Fibroblast of lung (primary cell): ENCODE results near the gene DSC3. TPM values are rescaled to one million over a fixed set of nuclear protein-coding genes. Genes with fewer than 3 reads are reported as not detected.
"Not testable (repeated sequence)": the region's sequence is repeated elsewhere in the genome, so short reads cannot be mapped to it uniquely, and the experiment has no call there.

Source experiments
- DNase-seq, 2 donors: peaks; one replicate each; pipeline versions ENCODE4 v3.0.0 to v3.0.0-alpha.2; 2010; ENCODE audit warnings: low read depth in 2 of 2
- H2AFZ ChIP-seq: 2 replicates; pipeline ENCODE4 v1.5.1; 2012; ENCODE audit warnings: low read length, control low read depth, inconsistent platforms
- H3K27ac ChIP-seq: 2 replicates; pipeline ENCODE4 v1.5.1; 2011; ENCODE audit warnings: low read length, control low read depth; ENCODE audit not compliant: insufficient read depth
- H3K27me3 ChIP-seq: 2 replicates; pipeline ENCODE4 v1.5.1; 2011; ENCODE audit warnings: mild to moderate bottlenecking, low read length; ENCODE audit not compliant: control insufficient read depth, insufficient read depth
- H3K36me3 ChIP-seq: 2 replicates; pipeline ENCODE4 v1.5.1; 2011; ENCODE audit warnings: low read length; ENCODE audit not compliant: control insufficient read depth, insufficient read depth
- H3K4me1 ChIP-seq: 2 replicates; pipeline ENCODE4 v1.5.1; 2011; ENCODE audit warnings: low read length; ENCODE audit not compliant: control insufficient read depth, insufficient read depth; ENCODE audit errors: extremely low read depth
- H3K4me2 ChIP-seq: 2 replicates; pipeline ENCODE4 v1.5.1; 2011; ENCODE audit warnings: low read length, control low read depth; ENCODE audit not compliant: insufficient read depth; ENCODE audit errors: extremely low read depth
- H3K4me3 ChIP-seq, 4 experiments: fragments of 200-600 bp in 1 of 4; sonication (generic) in 1 of 4; replicated peaks in 1 of 4; 2 replicates each; pipeline ENCODE4 v1.5.1; 2011 to 2016; ENCODE audit warnings: low read length in 4 of 4, low read depth in 3 of 4, mild to moderate bottlenecking in 3 of 4, control low read depth in 2 of 4, inconsistent platforms in 1 of 4, mixed read lengths in 1 of 4; ENCODE audit not compliant: insufficient read depth in 1 of 4; ENCODE audit errors: control extremely low read depth in 1 of 4
- H3K79me2 ChIP-seq: 2 replicates; pipeline ENCODE4 v1.5.1; 2012; ENCODE audit warnings: mild to moderate bottlenecking, low read length, inconsistent platforms; ENCODE audit not compliant: control insufficient read depth, insufficient read depth
- H3K9ac ChIP-seq: 2 replicates; pipeline ENCODE4 v1.5.1; 2011; ENCODE audit warnings: mild to moderate bottlenecking, low read length, control low read depth; ENCODE audit not compliant: insufficient read depth
- H3K9me3 ChIP-seq: 2 replicates; pipeline ENCODE4 v1.5.1; 2012; ENCODE audit warnings: low read depth, low read length; ENCODE audit not compliant: control insufficient read depth, insufficient read depth
- H4K20me1 ChIP-seq: 2 replicates; pipeline ENCODE4 v1.5.1; 2011; ENCODE audit warnings: low read length; ENCODE audit not compliant: control insufficient read depth, insufficient read depth; ENCODE audit errors: extremely low read depth
- EZH2 ChIP-seq: IDR thresholded peaks from 2 replicates; pipeline ENCODE4 v1.5.1; 2012; ENCODE audit warnings: low read length, control low read depth, mild to moderate bottlenecking; ENCODE audit errors: missing control alignments
- polyA plus RNA-seq, 2 donors: library from polyadenylated mRNA; depleted of rRNA in 1 of 2; stranded (reverse) in 1 of 2; unstranded in 1 of 2; fragments of >200 nt; gene quantifications; 2 replicates each; pipeline ENCODE4 v1.2.1, GENCODE V29; 2011 to 2012; ENCODE audit warnings: missing spikeins in 1 of 2
- total RNA-seq: library from RNA; depleted of rRNA; stranded (reverse); fragments of >200 nt; gene quantifications from 2 replicates; pipeline ENCODE4 v1.2.1, GENCODE V29; 2014
- TF ChIP-seq, protein P1 (sequence below), 2 donors: IDR thresholded peaks in 1 of 2; conservative IDR thresholded peaks in 1 of 2; 1 replicate in 1 of 2; 2 replicates in 1 of 2; pipeline ENCODE4 v1.5.1; 2011 to 2012; ENCODE audit warnings: low read length in 2 of 2, control low read depth in 1 of 2, inconsistent platforms in 1 of 2, low read depth in 1 of 2, mild to moderate bottlenecking in 1 of 2

The DSC3 gene
- total and polyA plus RNA-seq, 2 donors (not counting 1 experiment from before 2014, with no cell fraction given): 0.02 to 0.17 TPM

GRCh38 chr18:30985753-30986152 is 56.8 kb downstream of the DSC3 start:
- Histone ChIP-seq H3K4me1 (no peaks in the 10 kb centered on the region), H3K79me2 (no peaks in the 10 kb centered on the region), H3K4me2 (no peak overlapping the region), H3K27ac (no peak overlapping the region), H2AFZ (no peak overlapping the region), H3K4me3 (no peak overlapping the region), H4K20me1 (no peaks in the 10 kb centered on the region), H3K27me3 (no peaks in the 10 kb centered on the region), H3K36me3 (no peaks in the 10 kb centered on the region), H3K9ac (no peak overlapping the region), H3K9me3 (no peaks in the 10 kb centered on the region)
- DNase-seq: no peak
- TF ChIP-seq, protein P1, sequence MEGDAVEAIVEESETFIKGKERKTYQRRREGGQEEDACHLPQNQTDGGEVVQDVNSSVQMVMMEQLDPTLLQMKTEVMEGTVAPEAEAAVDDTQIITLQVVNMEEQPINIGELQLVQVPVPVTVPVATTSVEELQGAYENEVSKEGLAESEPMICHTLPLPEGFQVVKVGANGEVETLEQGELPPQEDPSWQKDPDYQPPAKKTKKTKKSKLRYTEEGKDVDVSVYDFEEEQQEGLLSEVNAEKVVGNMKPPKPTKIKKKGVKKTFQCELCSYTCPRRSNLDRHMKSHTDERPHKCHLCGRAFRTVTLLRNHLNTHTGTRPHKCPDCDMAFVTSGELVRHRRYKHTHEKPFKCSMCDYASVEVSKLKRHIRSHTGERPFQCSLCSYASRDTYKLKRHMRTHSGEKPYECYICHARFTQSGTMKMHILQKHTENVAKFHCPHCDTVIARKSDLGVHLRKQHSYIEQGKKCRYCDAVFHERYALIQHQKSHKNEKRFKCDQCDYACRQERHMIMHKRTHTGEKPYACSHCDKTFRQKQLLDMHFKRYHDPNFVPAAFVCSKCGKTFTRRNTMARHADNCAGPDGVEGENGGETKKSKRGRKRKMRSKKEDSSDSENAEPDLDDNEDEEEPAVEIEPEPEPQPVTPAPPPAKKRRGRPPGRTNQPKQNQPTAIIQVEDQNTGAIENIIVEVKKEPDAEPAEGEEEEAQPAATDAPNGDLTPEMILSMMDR (conservative IDR thresholded peaks at IDR 0.05 in 1 of 2, IDR thresholded peaks at IDR 0.05 in 1 of 2; ENCODE audit: low read depth in 1 of 2, low read length in 2 of 2): no peak
- no peak for TF ChIP-seq EZH2

GRCh38 chr18:30982285-30982992 is 60.1 kb downstream of the DSC3 start:
- Histone ChIP-seq H3K27ac (no peak overlapping the region), H3K27me3 (no peaks in the 10 kb centered on the region), H3K4me1 (no peaks in the 10 kb centered on the region), H3K9ac (no peak overlapping the region), H3K4me2 (no peak overlapping the region), H3K9me3 (no peaks in the 10 kb centered on the region), H3K36me3 (no peaks in the 10 kb centered on the region), H3K79me2 (no peaks in the 10 kb centered on the region), H3K4me3 (no peak overlapping the region), H2AFZ (no peak overlapping the region), H4K20me1 (no peaks in the 10 kb centered on the region)
- TF ChIP-seq, protein P1 (conservative IDR thresholded peaks at IDR 0.05 in 1 of 2, IDR thresholded peaks at IDR 0.05 in 1 of 2; ENCODE audit: low read depth in 1 of 2, low read length in 2 of 2): no peak
- TF ChIP-seq EZH2: no peak
- no peak for DNase-seq

- H3K4me2 ChIP-seq, H3K9me3 ChIP-seq, H2AFZ ChIP-seq, H3K4me1 ChIP-seq, H3K79me2 ChIP-seq, H3K27ac ChIP-seq, DNase-seq, H3K36me3 ChIP-seq, H3K27me3 ChIP-seq, H4K20me1 ChIP-seq, H3K4me3 ChIP-seq, H3K9ac ChIP-seq: not testable (repeated sequence)
Observed at GRCh38 chr18:30978091-30978490, 64.5 kb downstream of the DSC3 start.
